Kidney epithelial cell (primary cell): Measurements from ENCODE around the gene NCOA1. TPM values are rescaled to one million over a fixed set of nuclear protein-coding genes. Genes with fewer than 3 reads are reported as not detected.

Experiments
- DNase-seq: peaks from one replicate; pipeline ENCODE4 v3.0.0-alpha.2; 2010; ENCODE audit warnings: low read depth
- H3K27me3 ChIP-seq: 2 replicates; pipeline ENCODE4 v1.6.0; 2011; ENCODE audit warnings: low read length; ENCODE audit not compliant: control insufficient read depth, insufficient read depth
- H3K36me3 ChIP-seq: 2 replicates; pipeline ENCODE4 v1.5.1; 2011; ENCODE audit warnings: low read length; ENCODE audit not compliant: control insufficient read depth, insufficient read depth
- H3K4me3 ChIP-seq: 2 replicates; pipeline ENCODE4 v1.5.1; 2011; ENCODE audit warnings: low read depth, mild to moderate bottlenecking, control low read depth, low read length
- CTCF ChIP-seq: IDR thresholded peaks from 2 replicates; pipeline ENCODE4 v1.5.1; 2011; ENCODE audit warnings: mild to moderate bottlenecking, moderate library complexity, low read length, control low read depth, inconsistent platforms; ENCODE audit not compliant: insufficient read depth, poor library complexity, severe bottlenecking
- total RNA-seq: library from RNA; depleted of rRNA; stranded (reverse); fragments of >200 nt; gene quantifications from 2 replicates; pipeline ENCODE4 v1.2.3, GENCODE V29; 2015

NCOA1 gene
- total RNA-seq, 1 donor from 2014 or later, result 13.3 TPM

- no peak for DNase-seq
- no peak for TF ChIP-seq CTCF
These were observed 49.0 kb downstream of the NCOA1 start for GRCh38 chr2:24540011-24540477.

DNA sequence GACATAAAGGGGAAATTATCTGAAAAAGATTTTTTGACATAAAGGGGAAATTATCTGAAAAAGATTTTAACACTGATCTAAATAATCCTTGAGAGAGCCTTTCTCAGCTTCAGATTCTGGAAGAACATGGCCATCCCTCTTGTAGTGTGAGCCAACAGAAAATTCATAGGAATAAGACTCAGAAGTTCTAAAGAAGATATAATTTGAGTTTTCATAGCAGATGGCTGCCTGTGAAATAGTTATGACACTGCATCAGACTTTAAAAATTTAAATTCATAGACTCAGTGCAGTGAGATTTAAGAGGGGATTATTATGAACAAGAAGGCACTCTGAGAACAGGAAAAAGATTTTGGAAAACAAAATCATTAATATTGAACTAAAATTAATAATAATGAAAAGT, 50.6 kb downstream of the NCOA1 start:
- no peaks in the 10 kb centered on the region for H3K27me3 ChIP-seq
- no peak for TF ChIP-seq CTCF
- no peaks in the 10 kb centered on the region for H3K36me3 ChIP-seq
- H3K4me3 ChIP-seq, result no peak overlapping the region
- DNase-seq, result no peak

More at GRCh38 chr2:24540011-24540477, 49.0 kb downstream of the NCOA1 start:
- Histone ChIP-seq H3K27me3 (no peaks in the 10 kb centered on the region), H3K36me3 (no peaks in the 10 kb centered on the region), H3K4me3 (no peak overlapping the region)

GRCh38 chr2:24542269-24542872, 51.3 kb downstream of the NCOA1 start:
- DNase-seq, result no peak
- no peaks in the 10 kb centered on the region for H3K36me3 ChIP-seq
- no peak overlapping the region for H3K4me3 ChIP-seq
- no peaks in the 10 kb centered on the region for H3K27me3 ChIP-seq
- no peak for TF ChIP-seq CTCF

DNA sequence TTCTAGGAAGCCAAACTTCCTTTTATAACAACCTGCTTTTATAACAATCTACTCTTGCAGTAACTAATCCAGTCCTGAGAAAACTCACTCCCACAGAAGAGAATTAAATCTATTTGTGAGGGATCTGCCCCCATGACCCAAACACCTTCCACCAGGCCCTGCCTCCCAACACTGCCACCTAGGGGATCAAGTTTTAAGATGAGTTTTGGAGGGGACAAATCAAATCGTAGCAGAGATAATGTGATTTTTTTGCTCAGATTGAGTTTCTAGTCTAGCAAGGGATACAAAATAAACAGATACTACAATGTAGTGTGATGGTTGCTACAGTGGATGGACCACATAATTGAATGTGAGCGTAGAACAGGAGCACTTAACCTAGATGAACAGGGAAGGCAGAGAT, 52.2 kb downstream of the NCOA1 start:
- TF ChIP-seq CTCF, result peak; percentile 3
- no peak for DNase-seq
- no peaks in the 10 kb centered on the region for H3K36me3 ChIP-seq

DNA sequence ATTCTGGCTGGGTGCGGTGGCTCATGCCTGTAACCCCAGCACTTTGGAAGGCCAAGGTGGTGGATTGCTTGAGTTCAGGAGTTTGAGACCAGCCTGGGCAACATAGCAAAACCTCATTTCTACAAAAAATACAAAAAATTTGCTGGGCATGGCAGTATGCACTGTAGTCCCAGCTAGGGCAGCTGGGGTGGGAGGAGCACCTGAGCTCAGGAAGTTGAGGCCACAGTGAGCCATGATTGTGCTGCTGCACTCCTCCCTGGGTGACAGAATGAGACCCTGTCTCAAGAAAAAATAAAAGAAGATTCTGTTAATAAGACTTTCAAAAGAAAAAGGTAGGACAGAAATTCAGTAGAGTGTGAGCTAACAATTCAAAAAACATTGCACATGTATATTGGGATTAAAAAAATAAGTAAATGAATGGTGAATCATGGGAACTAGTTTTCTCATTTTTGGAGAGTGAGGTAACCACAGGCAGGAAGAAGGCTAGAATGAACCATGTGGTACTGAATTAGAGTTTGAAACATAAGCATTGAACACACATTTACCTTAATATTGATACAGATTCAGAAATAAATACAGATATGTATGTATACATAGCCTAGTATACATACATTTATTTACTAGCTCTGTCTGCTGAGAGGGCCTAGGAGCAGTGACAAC, 53.5 kb downstream of the NCOA1 start:
- H3K27me3 ChIP-seq, result no peaks in the 10 kb centered on the region
- DNase-seq, result no peak
- TF ChIP-seq CTCF, result no peak
- H3K4me3 ChIP-seq, result no peak overlapping the region
- no peaks in the 10 kb centered on the region for H3K36me3 ChIP-seq

More for the DNA sequence above, 52.2 kb downstream of the NCOA1 start:
- H3K27me3 ChIP-seq, result no peaks in the 10 kb centered on the region
- H3K4me3 ChIP-seq, result no peak overlapping the region
